Vagina (tissue), 2 donors: ENCODE measurements around the gene CAPZA1.
A peak's percentile ranks its signal among the peaks of the same experiment; 100 is the strongest.

Experiments used
- CTCF ChIP-seq, 3 experiments: fragments of 450-650 bp in 2 of 3; fragments of 200-600 bp in 1 of 3; sonication (generic) in 1 of 3; IDR thresholded peaks; one replicate each; pipeline ENCODE4 v1.5.1; 2017 to 2019; ENCODE audit warnings: antibody characterized with exemption in 3 of 3, mild to moderate bottlenecking in 2 of 3, moderate library complexity in 2 of 3
- POLR2A ChIP-seq, 2 donors: fragments of 450-650 bp; IDR thresholded peaks; one replicate each; pipeline ENCODE4 v1.6.1; 2017; ENCODE audit warnings: antibody characterized with exemption in 2 of 2, mild to moderate bottlenecking in 2 of 2, moderate library complexity in 2 of 2
- POLR2AphosphoS5 ChIP-seq, 2 donors: sonication (generic); formaldehyde crosslinking; IDR thresholded peaks; one replicate each; pipeline ENCODE4 v1.9.0; 2017; ENCODE audit warnings: antibody characterized with exemption in 2 of 2, mild to moderate bottlenecking in 2 of 2, low read depth in 1 of 2; ENCODE audit not compliant: insufficient read depth in 1 of 2

GRCh38 chr1:112714313-112715263 is 95.0 kb downstream of the CAPZA1 start:
- TF ChIP-seq POLR2A (IDR thresholded peaks at IDR 0.05) = peak in 1 of 2 donors; percentile 58
- TF ChIP-seq CTCF (IDR thresholded peaks at IDR 0.05) = no peak
- TF ChIP-seq POLR2AphosphoS5 (IDR thresholded peaks at IDR 0.05; ENCODE audit: insufficient read depth in 1 of 2, low read depth in 1 of 2) = peak in 1 of 2 donors; percentile 35
